Endothelial cell of umbilical vein (primary cell): ENCODE results near the gene PPP1R13B. TPM values are rescaled to one million over a fixed set of nuclear protein-coding genes. Genes with fewer than 3 reads are reported as not detected.

ENCODE experiments used
- BruUV-seq: library from RNA; stranded (reverse); fragments of 400-500 nt; replicated peaks from 2 replicates; lab custom pipeline; 2021; lab: Mats Ljungman, UMichigan
- CTCF ChIA-PET: fragments of 300-600, 350-600 bp; sonication (Branson Sonifier 250); formaldehyde crosslinking; loops from one replicate; lab custom pipeline; 2021; ENCODE audit warnings: antibody characterized with exemption, inconsistent platforms; lab: Charles Lee
- POLR2A ChIA-PET: fragments of 300-600, 350-600 bp; sonication (Branson Sonifier 250); formaldehyde crosslinking; loops from one replicate; lab custom pipeline; 2021; ENCODE audit warnings: antibody characterized with exemption, inconsistent platforms; lab: Charles Lee
- DNase-seq: peaks from one replicate; pipeline ENCODE4 v3.0.0-alpha.2; 2011; ENCODE audit warnings: low read depth, low spot score
- FAIRE-seq: peaks from 2 replicates; lab custom pipeline; 2011; peaks lifted over from hg19 to GRCh38; lab: Jason Lieb, UNC
- H2AFZ ChIP-seq: 2 replicates; pipeline ENCODE4 v1.6.0; 2012; ENCODE audit warnings: low read depth, low read length, control low read depth, inconsistent platforms
- H3K27ac ChIP-seq: 2 replicates; pipeline ENCODE4 v1.5.1; 2011; ENCODE audit warnings: low read depth, mild to moderate bottlenecking, control low read depth, low read length, moderate library complexity; ENCODE audit not compliant: insufficient read depth
- H3K27me3 ChIP-seq, 2 experiments: 2 replicates each; pipeline versions ENCODE4 v1.6.0 to v1.6.1; 2011; ENCODE audit warnings: low read length in 2 of 2, mixed read lengths in 1 of 2; ENCODE audit not compliant: control insufficient read depth in 2 of 2, insufficient read depth in 2 of 2
- H3K36me3 ChIP-seq, 2 experiments: 2 replicates in 1 of 2; 3 replicates in 1 of 2; pipeline ENCODE4 v1.5.1; 2011; ENCODE audit warnings: low read length in 2 of 2, mild to moderate bottlenecking in 1 of 2, moderate library complexity in 1 of 2; ENCODE audit not compliant: control insufficient read depth in 2 of 2, insufficient read depth in 2 of 2; ENCODE audit errors: extremely low read depth in 1 of 2
- H3K4me1 ChIP-seq: 3 replicates; pipeline ENCODE4 v1.5.1; 2011; ENCODE audit warnings: mild to moderate bottlenecking, low read length; ENCODE audit not compliant: control insufficient read depth, insufficient read depth; ENCODE audit errors: extremely low read depth
- H3K4me2 ChIP-seq: 2 replicates; pipeline ENCODE4 v1.6.1; 2011; ENCODE audit warnings: low read length, control low read depth, mixed read lengths; ENCODE audit not compliant: insufficient read depth
- H3K4me3 ChIP-seq, 3 experiments: fragments of 200-600 bp in 1 of 3; sonication (generic), shearing (Covaris generic) in 1 of 3; replicated peaks in 1 of 3; 2 replicates each; pipeline ENCODE4 v1.5.1; 2011 to 2016; ENCODE audit warnings: control low read depth in 3 of 3, low read length in 3 of 3, mild to moderate bottlenecking in 2 of 3, inconsistent platforms in 1 of 3, low read depth in 1 of 3, moderate library complexity in 1 of 3; ENCODE audit not compliant: insufficient read depth in 1 of 3
- H3K79me2 ChIP-seq: 2 replicates; pipeline ENCODE4 v1.6.0; 2012; ENCODE audit warnings: low read length, inconsistent platforms; ENCODE audit not compliant: control insufficient read depth, insufficient read depth
- H3K9ac ChIP-seq: replicated peaks from 2 replicates; pipeline ENCODE3; 2011; ENCODE audit warnings: low read length, control low read depth; ENCODE audit not compliant: insufficient read depth; ENCODE audit errors: extremely low read depth
- H3K9me1 ChIP-seq: replicated peaks from 3 replicates; pipeline ENCODE4 v1.6.0; 2011; ENCODE audit warnings: mild to moderate bottlenecking, low read length; ENCODE audit not compliant: control insufficient read depth, insufficient read depth; ENCODE audit errors: extremely low read depth
- H3K9me3 ChIP-seq: replicated peaks from 2 replicates; pipeline ENCODE4 v1.5.1; 2012; ENCODE audit warnings: low read length, inconsistent platforms; ENCODE audit not compliant: control insufficient read depth, insufficient read depth
- H4K20me1 ChIP-seq: replicated peaks from 2 replicates; pipeline ENCODE3; 2011; ENCODE audit warnings: mild to moderate bottlenecking, low read length; ENCODE audit not compliant: control insufficient read depth, insufficient read depth; ENCODE audit errors: extremely low read depth
- EZH2 ChIP-seq: IDR thresholded peaks from 2 replicates; pipeline ENCODE4 v1.6.1; 2012; ENCODE audit warnings: borderline replicate concordance, low read depth, mild to moderate bottlenecking, moderate library complexity, low read length, inconsistent platforms; ENCODE audit not compliant: severe bottlenecking
- FOS ChIP-seq: IDR thresholded peaks from 2 replicates; pipeline ENCODE4 v1.6.1; 2011; ENCODE audit warnings: mild to moderate bottlenecking, low read length, moderate library complexity, borderline replicate concordance; ENCODE audit not compliant: insufficient read depth
- GATA2 ChIP-seq: IDR thresholded peaks from 2 replicates; pipeline ENCODE4 v1.7.0; 2011; ENCODE audit warnings: low read depth, mild to moderate bottlenecking, moderate library complexity, mixed read lengths, low read length; ENCODE audit not compliant: insufficient read length, insufficient read depth
- JUN ChIP-seq: IDR thresholded peaks from 2 replicates; pipeline ENCODE4 v1.6.1; 2011; ENCODE audit warnings: borderline replicate concordance, low read depth; ENCODE audit not compliant: insufficient read length, insufficient read depth
- MYC ChIP-seq: IDR thresholded peaks from one replicate; pipeline ENCODE4 v1.6.1; 2011; ENCODE audit warnings: mild to moderate bottlenecking, low read depth, low read length
- POLR2A ChIP-seq: IDR thresholded peaks from 2 replicates; pipeline ENCODE4 v1.6.1; 2012; ENCODE audit warnings: low read depth, mild to moderate bottlenecking, control low read depth, low read length
- POLR2AphosphoS5 ChIP-seq: IDR thresholded peaks from 2 replicates; pipeline ENCODE4 v1.6.1; 2012; ENCODE audit warnings: low read depth, mild to moderate bottlenecking, control low read depth, low read length, moderate library complexity; ENCODE audit not compliant: insufficient read depth
- dilution Hi-C: fragments of 300-500 bp; cut with MboI; formaldehyde crosslinking; loops from one replicate; pipeline ENCODE4 v1.15.0; 2019; ENCODE audit warnings: low sequenced_read_pairs; ENCODE audit not compliant: extremely low pct_ligation_motif_present
- intact Hi-C: fragments of 100-400 bp; cut with micrococcal nuclease; formaldehyde crosslinking; loops from one replicate; pipeline ENCODE4 v1.10.0; 2022
- polyA plus RNA-seq, 4 experiments: library from polyadenylated mRNA; depleted of rRNA in 3 of 4; stranded (reverse) in 3 of 4; unstranded in 1 of 4; fragments of >200 nt; gene quantifications; 2 replicates each; pipeline versions ENCODE4 v1.2.1 to v1.2.3, GENCODE V29; 2011 to 2012; ENCODE audit warnings: missing spikeins in 1 of 4
- total RNA-seq: library from RNA; stranded (reverse); gene quantifications from 2 replicates; pipeline ENCODE4 v1.2.3, GENCODE V29; 2021
- TF ChIP-seq, protein P1 (sequence below): IDR thresholded peaks from 2 replicates; pipeline ENCODE4 v1.6.1; 2011; ENCODE audit not compliant: insufficient read depth, insufficient read length
- TF ChIP-seq, protein P2 (sequence below), 2 donors: IDR thresholded peaks; 1 replicate in 1 of 2; 2 replicates in 1 of 2; pipeline ENCODE4 v1.5.1; 2011; ENCODE audit warnings: low read length in 2 of 2, mild to moderate bottlenecking in 2 of 2, moderate library complexity in 2 of 2, control low read depth in 1 of 2, inconsistent platforms in 1 of 2, low read depth in 1 of 2; ENCODE audit not compliant: insufficient read depth in 1 of 2; ENCODE audit errors: extremely low read depth in 1 of 2

Gene PPP1R13B
- total and polyA plus RNA-seq, 2 donors (not counting 3 experiments of a cell fraction or from before 2014, with no cell fraction given): 10.0 to 30.0 TPM

DNA sequence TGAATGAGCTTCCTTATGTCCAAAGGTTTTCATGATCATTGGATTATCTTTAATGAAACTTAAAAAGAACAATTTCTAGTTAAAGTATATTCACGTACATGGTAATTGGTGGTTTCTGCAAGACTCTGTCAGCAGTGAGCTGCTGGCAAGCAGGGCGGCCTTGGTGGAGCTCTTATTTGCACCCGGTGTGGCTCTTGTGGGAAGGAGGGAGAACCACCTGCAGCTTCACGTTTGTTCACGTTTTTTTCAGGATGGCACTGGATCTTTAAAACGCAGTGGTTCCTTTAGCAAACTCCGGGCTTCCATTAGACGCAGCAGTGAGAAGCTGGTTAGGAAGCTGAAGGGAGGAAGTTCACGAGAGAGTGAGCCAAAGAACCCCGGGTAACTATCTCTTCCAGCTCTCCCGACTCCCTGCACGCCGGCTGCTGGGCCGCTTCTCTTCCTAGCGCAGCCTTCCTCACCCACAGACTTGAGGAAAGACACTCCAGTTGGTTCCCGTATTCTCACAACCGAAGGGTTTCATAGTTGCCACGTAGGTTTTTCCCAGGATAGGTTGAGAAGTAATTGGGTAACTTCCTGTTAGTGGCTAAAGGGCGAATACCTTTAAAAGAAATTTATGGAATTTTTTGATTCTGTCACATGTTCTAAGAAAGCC lies 160.4 kb downstream of the PPP1R13B start:
- no peaks in the 10 kb centered on the region for H3K9me3 ChIP-seq
- H3K27me3 ChIP-seq: no peaks in the 10 kb centered on the region
- H3K4me2 ChIP-seq: no peak overlapping the region
- ChIA-PET POLR2A (no interaction called here), CTCF (interaction anchor here (0.7 to 1.4 kb wide), 5 partner anchors 10 to 74 kb away, joined by 3 read pairs; no protein-coding TSS in a partner anchor)
- H3K4me3 ChIP-seq: no peak overlapping the region
- H3K9me1 ChIP-seq: no peaks in the 10 kb centered on the region
- peaks cover 13% of the 10 kb centered on the region for H3K79me2 ChIP-seq
- intact Hi-C loops: no loop called here
- no peak for DNase-seq
- H3K36me3 ChIP-seq: peaks cover 12 to 29% of the 10 kb centered on the region in 2 experiments
- dilution Hi-C loops: no loop called here
- TF ChIP-seq FOS (no peak), EZH2 (no peak), POLR2AphosphoS5 (no peak), MYC (no peak), GATA2 (no peak), JUN (no peak), POLR2A (no peak)
- TF ChIP-seq, protein P1, sequence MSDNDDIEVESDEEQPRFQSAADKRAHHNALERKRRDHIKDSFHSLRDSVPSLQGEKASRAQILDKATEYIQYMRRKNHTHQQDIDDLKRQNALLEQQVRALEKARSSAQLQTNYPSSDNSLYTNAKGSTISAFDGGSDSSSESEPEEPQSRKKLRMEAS: no peak
- TF ChIP-seq, protein P2, sequence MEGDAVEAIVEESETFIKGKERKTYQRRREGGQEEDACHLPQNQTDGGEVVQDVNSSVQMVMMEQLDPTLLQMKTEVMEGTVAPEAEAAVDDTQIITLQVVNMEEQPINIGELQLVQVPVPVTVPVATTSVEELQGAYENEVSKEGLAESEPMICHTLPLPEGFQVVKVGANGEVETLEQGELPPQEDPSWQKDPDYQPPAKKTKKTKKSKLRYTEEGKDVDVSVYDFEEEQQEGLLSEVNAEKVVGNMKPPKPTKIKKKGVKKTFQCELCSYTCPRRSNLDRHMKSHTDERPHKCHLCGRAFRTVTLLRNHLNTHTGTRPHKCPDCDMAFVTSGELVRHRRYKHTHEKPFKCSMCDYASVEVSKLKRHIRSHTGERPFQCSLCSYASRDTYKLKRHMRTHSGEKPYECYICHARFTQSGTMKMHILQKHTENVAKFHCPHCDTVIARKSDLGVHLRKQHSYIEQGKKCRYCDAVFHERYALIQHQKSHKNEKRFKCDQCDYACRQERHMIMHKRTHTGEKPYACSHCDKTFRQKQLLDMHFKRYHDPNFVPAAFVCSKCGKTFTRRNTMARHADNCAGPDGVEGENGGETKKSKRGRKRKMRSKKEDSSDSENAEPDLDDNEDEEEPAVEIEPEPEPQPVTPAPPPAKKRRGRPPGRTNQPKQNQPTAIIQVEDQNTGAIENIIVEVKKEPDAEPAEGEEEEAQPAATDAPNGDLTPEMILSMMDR (IDR thresholded peaks at IDR 0.05; ENCODE audit: extremely low read depth in 1 of 2, insufficient read depth in 1 of 2, low read depth in 1 of 2, low read length in 2 of 2): no peak
- H3K27ac ChIP-seq: peak overlapping the region; percentile 29
- no peak for FAIRE-seq
- H3K4me1 ChIP-seq: no peaks in the 10 kb centered on the region
- no peak overlapping the region for H3K9ac ChIP-seq
- peaks cover 3% of the 10 kb centered on the region for H4K20me1 ChIP-seq
- no TSS peak for BruUV-seq
- no peak overlapping the region for H2AFZ ChIP-seq
